Lower lobe of right lung (tissue), 2 donors: ENCODE measurements around the gene PRICKLE4. TPM values are rescaled to one million over a fixed set of nuclear protein-coding genes. Genes with fewer than 3 reads are reported as not detected.

Source experiments
- ATAC-seq, 2 donors: fragments of 200-7000 bp; cut with Tn5 transposase; one replicate each; pipeline ENCODE4 v1.9.1; 2020 to 2022; ENCODE audit warnings: mild to moderate bottlenecking in 2 of 2, moderate library complexity in 2 of 2
- DNase-seq: peaks from one replicate; pipeline ENCODE4 v3.0.0-alpha.2; 2020
- H3K27ac ChIP-seq: fragments of 200-600 bp; one replicate; pipeline ENCODE4 v1.8.0; 2022
- H3K27me3 ChIP-seq: fragments of 200-600 bp; one replicate; pipeline ENCODE4 v1.8.0; 2022; ENCODE audit warnings: low read depth
- H3K36me3 ChIP-seq: fragments of 200-600 bp; one replicate; pipeline ENCODE4 v1.8.0; 2022; ENCODE audit warnings: mild to moderate bottlenecking
- H3K4me1 ChIP-seq: fragments of 200-600 bp; one replicate; pipeline ENCODE4 v1.8.0; 2022
- H3K4me3 ChIP-seq: fragments of 200-600 bp; one replicate; pipeline ENCODE4 v1.8.0; 2022; ENCODE audit warnings: mild to moderate bottlenecking
- H3K9me3 ChIP-seq: fragments of 200-600 bp; one replicate; pipeline ENCODE4 v1.8.0; 2022
- intact Hi-C: fragments of 100-400 bp; cut with DNase I; formaldehyde crosslinking; loops from one replicate; pipeline ENCODE4 v1.11.0; 2022
- total RNA-seq: library from RNA; stranded (reverse); fragmentation: NEBNext Ultra II Directional; extraction: Animal tissue kit (Norgen Biotek cat#: 25700); gene quantifications from one replicate; pipeline ENCODE4 v1.2.1, GENCODE V29; 2021
- TF ChIP-seq, protein P1 (sequence below): fragments of 200-600 bp; IDR thresholded peaks from one replicate; pipeline ENCODE4 v1.8.0; 2022; ENCODE audit warnings: antibody characterized with exemption, mild to moderate bottlenecking
- donor health status: DM: no; HTN: yes; CAD: no; lungs with severe emphysema.

The PRICKLE4 gene
- total RNA-seq, 1 donor from 2014 or later = 12.1 TPM

DNA sequence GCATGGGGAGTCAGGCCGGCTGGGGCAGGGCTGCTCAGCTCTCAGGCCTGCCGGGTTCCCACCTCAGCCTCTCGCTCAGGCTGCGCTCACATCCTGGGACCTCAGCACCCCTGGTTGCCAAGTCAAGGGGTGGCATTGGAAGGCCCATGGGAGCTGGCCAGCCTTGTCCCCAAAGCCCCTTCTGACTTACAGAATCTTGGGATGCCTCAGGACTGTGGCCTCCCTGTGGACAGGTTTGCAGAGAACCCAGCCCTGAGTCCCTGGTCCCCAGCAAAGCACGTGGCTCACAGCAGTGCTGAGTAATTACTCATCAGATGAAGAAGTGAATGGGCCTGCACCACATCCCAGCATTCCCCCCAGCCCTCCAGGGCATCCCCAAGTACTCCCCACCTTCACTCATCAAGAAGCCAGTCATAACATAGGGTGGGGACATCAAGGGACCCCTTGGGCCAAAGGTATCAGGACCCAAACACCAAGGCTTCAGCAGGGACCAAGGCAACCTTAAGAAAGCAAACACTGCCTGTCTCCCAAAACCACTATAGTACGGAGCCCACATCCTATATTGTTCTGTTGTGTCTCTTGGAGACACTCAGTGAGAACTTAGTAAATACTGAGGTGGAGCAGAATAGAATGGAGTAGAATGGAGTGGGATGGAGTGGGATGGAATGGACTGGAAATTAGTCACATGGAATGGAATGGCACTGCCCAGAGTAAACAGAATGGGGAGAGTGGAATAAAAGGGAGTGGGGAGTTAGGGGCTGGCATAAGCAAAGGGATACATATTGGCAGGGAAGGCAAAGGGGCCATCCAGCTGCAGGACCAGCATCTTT, 37.0 kb upstream of the PRICKLE4 start:
- intact Hi-C loops = no loop called here
- ATAC-seq (no peak), DNase-seq (peak; percentile 31)
- H3K9me3 ChIP-seq = no peaks in the 10 kb centered on the region
- no peak overlapping the region for H3K27ac ChIP-seq
- H3K4me1 ChIP-seq = peaks cover 8% of the 10 kb centered on the region
- TF ChIP-seq, protein P1, sequence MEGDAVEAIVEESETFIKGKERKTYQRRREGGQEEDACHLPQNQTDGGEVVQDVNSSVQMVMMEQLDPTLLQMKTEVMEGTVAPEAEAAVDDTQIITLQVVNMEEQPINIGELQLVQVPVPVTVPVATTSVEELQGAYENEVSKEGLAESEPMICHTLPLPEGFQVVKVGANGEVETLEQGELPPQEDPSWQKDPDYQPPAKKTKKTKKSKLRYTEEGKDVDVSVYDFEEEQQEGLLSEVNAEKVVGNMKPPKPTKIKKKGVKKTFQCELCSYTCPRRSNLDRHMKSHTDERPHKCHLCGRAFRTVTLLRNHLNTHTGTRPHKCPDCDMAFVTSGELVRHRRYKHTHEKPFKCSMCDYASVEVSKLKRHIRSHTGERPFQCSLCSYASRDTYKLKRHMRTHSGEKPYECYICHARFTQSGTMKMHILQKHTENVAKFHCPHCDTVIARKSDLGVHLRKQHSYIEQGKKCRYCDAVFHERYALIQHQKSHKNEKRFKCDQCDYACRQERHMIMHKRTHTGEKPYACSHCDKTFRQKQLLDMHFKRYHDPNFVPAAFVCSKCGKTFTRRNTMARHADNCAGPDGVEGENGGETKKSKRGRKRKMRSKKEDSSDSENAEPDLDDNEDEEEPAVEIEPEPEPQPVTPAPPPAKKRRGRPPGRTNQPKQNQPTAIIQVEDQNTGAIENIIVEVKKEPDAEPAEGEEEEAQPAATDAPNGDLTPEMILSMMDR = no peak
- H3K4me3 ChIP-seq = peak overlapping the region; percentile 27
- H3K36me3 ChIP-seq = no peaks in the 10 kb centered on the region
- no peaks in the 10 kb centered on the region for H3K27me3 ChIP-seq

DNA sequence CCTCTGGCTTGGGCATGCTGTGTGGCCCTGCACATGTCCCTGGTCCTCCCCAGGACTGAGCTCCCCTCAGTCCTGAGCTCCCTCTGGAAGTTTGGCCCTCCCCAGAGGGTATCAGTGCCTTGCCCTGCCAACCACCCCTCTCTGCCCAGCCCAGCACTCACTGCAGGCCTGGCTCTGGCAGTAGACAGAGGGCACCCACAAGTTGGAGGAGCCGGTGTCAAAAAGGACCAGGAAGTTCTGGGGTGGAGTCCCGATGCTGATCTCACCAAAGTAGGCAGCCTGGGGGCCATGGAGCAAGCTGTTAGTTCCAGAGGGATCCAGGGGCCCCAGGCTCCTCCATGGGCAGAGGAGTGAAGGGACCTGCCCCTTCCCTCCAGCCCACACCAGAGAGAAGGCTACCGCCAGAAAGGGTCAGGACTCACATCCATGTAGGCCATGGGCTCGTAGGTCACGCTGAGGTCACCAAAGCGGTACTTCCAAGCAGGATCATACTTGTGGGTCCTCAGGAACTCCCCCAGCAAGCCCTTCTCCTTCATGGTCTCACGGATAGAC, 36.3 kb upstream of the PRICKLE4 start:
- Histone ChIP-seq H3K4me3 (peak overlapping the region; percentile 27), H3K27ac (no peak overlapping the region), H3K4me1 (peaks cover 13% of the 10 kb centered on the region), H3K27me3 (no peaks in the 10 kb centered on the region), H3K9me3 (no peaks in the 10 kb centered on the region), H3K36me3 (no peaks in the 10 kb centered on the region)
- intact Hi-C loops = no loop called here
- no peak for ATAC-seq
- peak; percentile 26 for DNase-seq
- TF ChIP-seq, protein P1 = no peak

DNA sequence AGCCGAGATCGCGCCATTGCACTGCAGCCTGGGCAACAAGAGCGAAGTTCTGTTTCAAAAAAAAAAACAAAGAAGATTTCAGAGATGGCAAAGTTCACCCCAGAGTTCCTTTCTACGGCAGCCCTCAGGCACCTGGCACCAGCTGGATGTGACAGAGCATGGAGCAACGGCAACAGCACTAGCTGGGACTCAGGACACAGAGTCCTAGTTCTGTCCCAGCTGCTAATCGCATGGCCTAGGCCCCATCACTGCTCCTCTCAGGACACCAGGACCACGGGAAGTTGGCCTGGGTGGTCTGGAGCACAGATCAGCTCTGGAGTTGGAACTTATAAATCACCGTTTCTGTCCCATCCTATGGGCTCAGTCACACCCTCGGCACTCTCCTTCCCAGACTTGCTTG, 34.5 kb upstream of the PRICKLE4 start:
- DNase-seq (peak; percentile 34), ATAC-seq (no peak)
- no peaks in the 10 kb centered on the region for H3K36me3 ChIP-seq
- no peaks in the 10 kb centered on the region for H3K9me3 ChIP-seq
- TF ChIP-seq, protein P1 = no peak
- peak overlapping the region; percentile 67 for H3K27ac ChIP-seq
- H3K4me3 ChIP-seq = peak overlapping the region; percentile 22
- peaks cover 13% of the 10 kb centered on the region for H3K4me1 ChIP-seq
- H3K27me3 ChIP-seq = no peaks in the 10 kb centered on the region
- intact Hi-C loops = no loop called here

- DNase-seq (peak; percentile 55), ATAC-seq (peak; percentile 78 to 84)
- Histone ChIP-seq H3K27me3 (no peaks in the 10 kb centered on the region), H3K27ac (peak within 1 kb of the TSS; percentile 67), H3K9me3 (no peaks in the 10 kb centered on the region), H3K4me3 (peak within 1 kb of the TSS; percentile 22), H3K36me3 (no peaks in the 10 kb centered on the region), H3K4me1 (peaks cover 13% of the 10 kb centered on the region)
- TF ChIP-seq, protein P1 = no peak
- intact Hi-C loops = no loop called here
These were observed 33.1 kb upstream of the PRICKLE4 start, which contains the start of gene PGC for GRCh38 chr6:41747256-41748101. Gene PGC, minus strand, starts transcription at chr6:41747397. Its CDS starts 63 bp downstream, at chr6:41747334.

GRCh38 chr6:41748102-41748477, 32.5 kb upstream of the PRICKLE4 start:
- Histone ChIP-seq H3K27me3 (no peaks in the 10 kb centered on the region), H3K27ac (peak overlapping the region; percentile 67)
- no peak for DNase-seq

More at GRCh38 chr6:41748102-41748477, 32.5 kb upstream of the PRICKLE4 start:
- Histone ChIP-seq H3K4me3 (no peak overlapping the region), H3K36me3 (no peaks in the 10 kb centered on the region), H3K9me3 (no peaks in the 10 kb centered on the region), H3K4me1 (peaks cover 13% of the 10 kb centered on the region)
- ATAC-seq = peak; percentile 11 to 44
- intact Hi-C loops = no loop called here
- TF ChIP-seq, protein P1 = no peak
